MG63 (cell line): ENCODE results near the gene CHMP1B. TPM values are rescaled to one million over a fixed set of nuclear protein-coding genes. Genes with fewer than 3 reads are reported as not detected.

ENCODE experiments used
- DNase-seq: peaks from one replicate; pipeline ENCODE4 v3.0.0-alpha.2; 2020
- H3K27me3 ChIP-seq: fragments of 250-450 bp; sonication (Bioruptor Pico); 2 replicates; pipeline ENCODE4 v1.5.1; 2020; ENCODE audit warnings: mild to moderate bottlenecking, moderate library complexity
- H3K36me3 ChIP-seq: fragments of 250-450 bp; sonication (Bioruptor Pico); 2 replicates; pipeline ENCODE4 v1.5.1; 2020; ENCODE audit warnings: mild to moderate bottlenecking, moderate library complexity
- H3K4me3 ChIP-seq: fragments of 250-450 bp; sonication (Bioruptor Pico); 2 replicates; pipeline ENCODE4 v1.5.1; 2020; ENCODE audit warnings: mild to moderate bottlenecking, moderate library complexity
- H3K9me3 ChIP-seq: fragments of 250-450 bp; sonication (Bioruptor Pico); 2 replicates; pipeline ENCODE4 v1.5.1; 2020; ENCODE audit warnings: mild to moderate bottlenecking, moderate library complexity
- total RNA-seq: library from RNA; depleted of rRNA; stranded (reverse); fragments of >200 nt; shearing (Covaris generic); gene quantifications from 2 replicates; pipeline ENCODE4 v1.2.3, GENCODE V29; 2014; ENCODE audit warnings: low replicate concordance

The CHMP1B gene
- total RNA-seq, 1 experiment from 2014 or later = 19.0 TPM

GRCh38 chr18:11859282-11859830 lies 8.1 kb downstream of the CHMP1B start:
- no peaks in the 10 kb centered on the region for H3K9me3 ChIP-seq
- no peaks in the 10 kb centered on the region for H3K36me3 ChIP-seq
- no peak for DNase-seq
- no peak overlapping the region for H3K4me3 ChIP-seq
- H3K27me3 ChIP-seq = no peaks in the 10 kb centered on the region

GRCh38 chr18:11859903-11860407 lies 8.7 kb downstream of the CHMP1B start:
- no peaks in the 10 kb centered on the region for H3K27me3 ChIP-seq
- H3K4me3 ChIP-seq = no peak overlapping the region
- peak; percentile 66 for DNase-seq
- H3K9me3 ChIP-seq = no peaks in the 10 kb centered on the region
- H3K36me3 ChIP-seq = no peaks in the 10 kb centered on the region

GRCh38 chr18:11860594-11861450 lies 9.6 kb downstream of the CHMP1B start:
- no peaks in the 10 kb centered on the region for H3K9me3 ChIP-seq
- no peaks in the 10 kb centered on the region for H3K36me3 ChIP-seq
- no peaks in the 10 kb centered on the region for H3K27me3 ChIP-seq
- no peak for DNase-seq
- H3K4me3 ChIP-seq = no peak overlapping the region

DNA sequence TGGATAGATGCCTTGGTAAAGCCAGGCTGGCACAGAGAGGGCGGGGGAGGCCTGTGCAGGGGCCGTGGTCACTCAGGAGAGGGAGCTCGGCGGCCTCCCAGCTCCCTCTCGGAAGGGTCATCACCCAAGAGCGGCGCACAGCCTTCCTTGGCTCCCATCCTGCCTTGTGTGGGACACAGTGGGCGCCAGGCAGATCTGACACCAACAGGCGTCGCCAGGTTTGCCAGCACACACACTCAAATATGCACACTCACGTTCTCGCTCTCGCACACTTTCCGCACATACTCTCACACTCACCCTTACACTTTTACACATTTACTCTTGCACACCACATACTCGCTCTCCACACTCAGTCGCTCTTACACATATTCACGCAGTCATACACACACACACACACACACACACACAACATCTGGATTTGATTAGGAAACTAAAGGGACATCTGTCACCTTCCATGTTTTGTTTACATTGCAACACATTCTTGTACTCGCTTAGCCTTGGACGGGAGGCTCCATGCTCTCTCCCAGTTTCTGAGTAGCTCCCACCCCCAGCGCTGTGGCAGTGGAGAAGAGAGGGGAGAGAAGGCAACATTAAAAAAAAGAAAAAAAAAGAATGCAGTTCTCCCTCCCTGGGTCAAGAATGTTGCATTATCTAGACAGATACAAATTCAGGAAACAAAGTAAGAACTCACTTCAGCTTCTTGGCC lies 10.5 kb downstream of the CHMP1B start:
- no peaks in the 10 kb centered on the region for H3K9me3 ChIP-seq

GRCh38 chr18:11862468-11863137 lies 11.4 kb downstream of the CHMP1B start:
- Histone ChIP-seq H3K4me3 (no peak overlapping the region), H3K9me3 (no peaks in the 10 kb centered on the region), H3K27me3 (no peaks in the 10 kb centered on the region), H3K36me3 (no peaks in the 10 kb centered on the region)
- DNase-seq = no peak

More for the DNA sequence above, 10.5 kb downstream of the CHMP1B start:
- Histone ChIP-seq H3K36me3 (no peaks in the 10 kb centered on the region), H3K27me3 (no peaks in the 10 kb centered on the region), H3K4me3 (no peak overlapping the region)
- no peak for DNase-seq

GRCh38 chr18:11864471-11864870 lies 13.3 kb downstream of the CHMP1B start:
- Histone ChIP-seq H3K9me3 (no peaks in the 10 kb centered on the region), H3K27me3 (no peaks in the 10 kb centered on the region), H3K36me3 (no peaks in the 10 kb centered on the region), H3K4me3 (no peak overlapping the region)
- no peak for DNase-seq

GRCh38 chr18:11865071-11865470 lies 13.9 kb downstream of the CHMP1B start:
- no peak for DNase-seq
- no peak overlapping the region for H3K4me3 ChIP-seq

DNA sequence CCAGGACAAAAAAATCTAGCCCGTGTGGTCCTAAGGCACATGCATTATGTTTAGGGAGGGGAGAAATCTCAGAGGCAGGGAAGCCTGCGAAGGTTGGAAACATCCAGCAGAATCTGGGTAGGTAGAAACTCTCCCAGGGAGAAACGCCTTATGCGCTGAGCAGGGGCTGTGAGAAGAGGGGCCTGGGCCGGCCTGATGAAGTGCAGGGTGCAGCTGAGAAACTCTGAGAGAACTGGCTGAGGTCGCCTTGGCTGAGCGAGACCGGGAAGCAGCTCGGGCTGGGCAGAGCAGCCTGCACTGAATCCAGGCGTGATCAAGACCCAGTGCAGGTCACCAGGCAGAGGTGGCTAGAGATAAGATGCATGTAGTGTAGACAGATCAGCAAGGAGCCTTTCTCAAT lies 15.1 kb downstream of the CHMP1B start:
- Histone ChIP-seq H3K36me3 (no peaks in the 10 kb centered on the region), H3K4me3 (no peak overlapping the region), H3K27me3 (no peaks in the 10 kb centered on the region), H3K9me3 (no peaks in the 10 kb centered on the region)
- DNase-seq = no peak

More at GRCh38 chr18:11865071-11865470, 13.9 kb downstream of the CHMP1B start:
- Histone ChIP-seq H3K27me3 (no peaks in the 10 kb centered on the region), H3K36me3 (no peaks in the 10 kb centered on the region), H3K9me3 (no peaks in the 10 kb centered on the region)

DNA sequence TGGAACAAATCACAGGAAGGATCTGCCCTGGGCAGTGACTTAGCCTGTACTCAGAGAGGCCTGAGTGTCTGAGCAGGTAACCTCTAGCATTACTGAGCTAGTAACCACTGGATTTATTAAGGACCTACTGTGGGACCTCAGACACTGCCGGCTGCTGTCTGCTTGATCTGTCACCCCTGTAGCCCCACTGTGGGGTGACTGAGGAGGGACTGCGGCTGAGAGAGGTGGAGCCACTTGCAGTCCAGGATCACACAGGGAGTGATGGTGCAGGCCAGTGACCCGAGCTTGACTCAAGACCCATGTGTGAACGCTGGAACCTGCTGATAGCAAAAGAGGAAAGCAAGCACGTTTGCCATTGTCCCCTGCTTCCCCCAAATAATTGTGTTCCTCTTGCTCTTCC lies 15.6 kb downstream of the CHMP1B start:
- Histone ChIP-seq H3K4me3 (no peak overlapping the region), H3K27me3 (no peaks in the 10 kb centered on the region), H3K36me3 (no peaks in the 10 kb centered on the region), H3K9me3 (no peaks in the 10 kb centered on the region)
- no peak for DNase-seq

DNA sequence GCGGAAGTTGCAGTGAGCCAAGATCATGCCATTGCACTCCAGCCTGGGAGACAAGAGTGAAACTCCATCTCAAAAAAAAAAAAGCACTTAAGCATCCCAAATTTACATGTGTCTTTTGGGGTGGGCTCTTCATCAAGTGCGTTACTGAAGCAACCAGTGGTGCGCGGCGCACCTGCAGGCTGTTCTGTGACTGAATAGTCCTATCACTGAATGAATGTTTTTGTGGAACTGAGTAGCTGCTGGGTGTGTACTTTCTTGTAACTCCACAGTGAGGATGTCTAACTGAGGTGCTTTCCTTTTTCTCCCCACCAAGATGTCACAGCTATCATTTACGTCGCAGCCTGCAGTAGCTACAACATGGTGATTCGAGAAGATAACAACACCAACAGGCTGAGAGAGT lies 17.0 kb downstream of the CHMP1B start:
- Histone ChIP-seq H3K27me3 (no peaks in the 10 kb centered on the region), H3K9me3 (no peaks in the 10 kb centered on the region), H3K36me3 (no peaks in the 10 kb centered on the region), H3K4me3 (no peak overlapping the region)
- DNase-seq = no peak

DNA sequence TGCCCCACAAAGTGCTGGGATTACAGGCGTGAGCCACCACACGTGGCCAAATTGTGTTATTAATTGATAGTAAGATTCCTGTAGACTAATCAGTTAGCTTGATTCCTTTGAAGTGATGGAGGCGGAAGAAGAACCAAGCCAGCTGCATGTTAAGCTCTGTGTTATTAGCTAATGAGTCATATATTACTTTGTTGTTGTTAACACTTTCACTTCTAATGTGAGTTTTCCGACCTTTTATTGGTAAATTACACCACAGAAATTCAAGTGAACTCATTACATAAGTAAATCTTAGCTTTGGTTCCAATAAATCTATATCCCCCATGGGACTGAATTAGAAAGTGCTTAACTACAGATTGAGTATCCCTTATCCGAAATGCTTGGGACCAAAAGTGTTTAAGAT lies 20.3 kb downstream of the CHMP1B start:
- Histone ChIP-seq H3K4me3 (no peak overlapping the region), H3K36me3 (no peaks in the 10 kb centered on the region), H3K27me3 (no peaks in the 10 kb centered on the region)

GRCh38 chr18:11872479-11873136 lies 21.4 kb downstream of the CHMP1B start:
- no peak for DNase-seq
- Histone ChIP-seq H3K4me3 (no peak overlapping the region), H3K36me3 (no peaks in the 10 kb centered on the region), H3K27me3 (no peaks in the 10 kb centered on the region), H3K9me3 (no peaks in the 10 kb centered on the region)

More for the DNA sequence above, 20.3 kb downstream of the CHMP1B start:
- DNase-seq = no peak
- H3K9me3 ChIP-seq = no peaks in the 10 kb centered on the region

- Histone ChIP-seq H3K9me3 (no peaks in the 10 kb centered on the region), H3K27me3 (no peaks in the 10 kb centered on the region), H3K36me3 (no peaks in the 10 kb centered on the region), H3K4me3 (no peak overlapping the region)
- DNase-seq = no peak
Measured at GRCh38 chr18:11873670-11874340, 22.6 kb downstream of the CHMP1B start.

DNA sequence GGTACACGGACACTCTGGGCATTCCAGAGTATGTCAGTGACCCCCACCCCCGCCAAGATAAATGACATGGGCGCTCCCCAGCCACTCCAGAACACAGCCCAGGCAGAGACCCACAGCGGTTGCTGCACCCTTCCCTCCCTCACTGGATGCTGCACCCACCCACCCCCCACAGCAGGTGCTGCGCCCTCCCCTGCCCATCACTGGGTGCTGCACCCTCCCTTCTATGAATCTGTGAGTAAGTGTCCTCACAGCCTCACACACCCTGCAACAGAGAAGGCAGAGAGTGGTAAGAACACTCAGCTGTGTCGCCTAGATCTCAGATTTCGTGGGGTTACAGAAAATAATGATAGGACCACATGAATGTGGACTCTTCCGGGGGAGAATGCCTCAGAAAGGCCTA lies 23.5 kb downstream of the CHMP1B start:
- DNase-seq = no peak
- no peaks in the 10 kb centered on the region for H3K9me3 ChIP-seq
- no peak overlapping the region for H3K4me3 ChIP-seq
- no peaks in the 10 kb centered on the region for H3K27me3 ChIP-seq
- H3K36me3 ChIP-seq = no peaks in the 10 kb centered on the region

DNA sequence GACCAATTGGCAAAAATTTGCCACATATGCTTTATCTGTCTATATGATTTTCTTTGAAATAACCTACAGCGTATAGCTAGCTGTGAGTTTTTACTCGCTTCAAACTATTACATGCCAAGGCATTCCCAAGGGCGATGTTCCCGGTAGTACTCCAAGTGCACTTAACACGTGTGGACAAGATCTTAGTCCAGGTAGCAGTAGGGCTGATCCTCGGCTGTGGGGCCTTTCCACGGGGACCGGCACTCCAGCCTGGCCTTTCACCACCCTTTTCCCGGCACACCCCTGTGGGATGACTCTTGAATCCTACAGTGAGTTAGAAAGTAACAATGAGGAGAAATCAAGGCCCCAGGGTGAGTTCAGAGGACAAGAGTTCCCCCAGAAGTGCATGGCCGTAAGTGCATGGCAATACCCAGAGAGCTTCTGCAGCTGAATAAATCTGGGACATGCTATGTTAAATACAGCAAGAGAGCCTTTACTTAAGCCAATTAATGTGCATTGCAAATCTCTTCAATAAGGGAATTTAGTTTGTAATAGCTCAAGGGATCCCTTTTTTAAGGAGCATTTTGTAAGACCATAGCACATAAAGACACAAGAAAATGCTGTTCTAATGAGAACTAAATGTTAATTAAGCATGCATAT lies 26.4 kb downstream of the CHMP1B start:
- DNase-seq = no peak
- Histone ChIP-seq H3K27me3 (no peaks in the 10 kb centered on the region), H3K9me3 (no peaks in the 10 kb centered on the region), H3K4me3 (no peak overlapping the region), H3K36me3 (no peaks in the 10 kb centered on the region)
